ENCODE measurements around the gene LY6G6C. TPM values are rescaled to one million over a fixed set of nuclear protein-coding genes. Genes with fewer than 3 reads are reported as not detected.

Gene LY6G6C
- total and polyA plus RNA-seq, 2 of the 4 experiments (the other 2 are of a cell fraction) = not detected

DNA sequence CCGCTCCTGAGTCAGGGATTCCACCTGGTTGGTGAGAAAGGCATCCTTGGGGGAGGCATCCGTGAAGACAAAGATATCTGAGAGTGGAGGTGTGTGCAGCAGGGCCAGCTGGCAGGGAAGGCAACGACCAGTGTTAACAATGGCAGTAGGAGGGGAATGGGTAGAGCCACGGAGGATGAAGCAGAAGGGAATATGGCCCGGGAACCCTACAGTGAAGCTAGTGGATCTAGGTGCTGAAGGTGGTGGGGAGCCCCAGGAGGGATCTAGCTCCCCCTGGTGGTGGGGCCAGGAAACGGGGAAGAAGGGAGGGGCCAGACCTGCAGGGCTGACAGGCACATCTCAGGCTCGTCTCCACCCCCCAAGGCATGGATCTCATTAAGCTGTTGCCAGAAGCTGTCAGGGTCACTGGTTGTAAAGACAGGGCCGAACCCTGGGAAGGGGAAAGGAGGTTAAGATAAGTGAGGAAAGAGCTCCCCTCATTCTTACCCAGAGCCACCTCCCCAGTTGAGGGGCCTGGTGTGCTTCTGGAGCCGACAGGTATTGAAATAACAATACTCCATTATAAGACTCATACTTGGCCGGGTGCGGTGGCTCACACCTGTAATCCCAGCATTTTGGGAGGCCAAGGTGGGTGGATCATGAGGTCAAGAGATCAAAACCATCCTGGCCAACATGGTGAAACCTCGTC, 48.3 kb upstream of the LY6G6C start:
- intact Hi-C loops (cut with micrococcal nuclease) = no loop called here
- no peak overlapping the region for H3K27ac ChIP-seq (ENCODE audit: insufficient read depth, low read length)

More for the DNA sequence above, 48.3 kb upstream of the LY6G6C start:
- dilution Hi-C loops (cut with HindIII; ENCODE audit: low sequenced_read_pairs, unreplicated experiment) (no loop called here), in situ Hi-C loops (cut with MboI; ENCODE audit: low sequenced_read_pairs) (no loop called here)
- 76% methylated on average over 2 of the region's 12 CpGs; no CpG with 5 or more reads in 1 of the 2 experiments for WGBS, 2 experiments (ENCODE audit: extremely low coverage in 2 of 2, insufficient read length in 1 of 2)
- Histone ChIP-seq H3K23ac (ENCODE audit: low read depth, low read length) (no peak overlapping the region), H3K79me1 (ENCODE audit: low read depth in 1 of 2, low read length in 2 of 2) (no peaks in the 10 kb centered on the region), H3K9ac (ENCODE audit: low read depth, low read length) (no peak overlapping the region), H3K18ac (ENCODE audit: low read depth, low read length) (no peak overlapping the region), H3K9me3 (ENCODE audit: control insufficient read depth, insufficient read depth, low read length) (no peaks in the 10 kb centered on the region), H3K4me3 (ENCODE audit: insufficient read depth, low read depth, low read length) (no peak overlapping the region), H3K4me2 (ENCODE audit: low read depth, low read length) (no peak overlapping the region), H2AFZ (replicated peaks; ENCODE audit: low read length, poor library complexity) (no peak overlapping the region), H3K4me1 (ENCODE audit: control insufficient read depth, insufficient read depth, low read length) (no peaks in the 10 kb centered on the region), H3K14ac (replicated peaks; ENCODE audit: low read depth, low read length) (no peak overlapping the region), H4K5ac (ENCODE audit: low read depth, low read length) (no peak overlapping the region), H2BK120ac (ENCODE audit: low read depth, low read length) (no peak overlapping the region), H3K4ac (ENCODE audit: low read depth, low read length) (no peak overlapping the region; the same call in 1 of the 2 replicates), H4K91ac (ENCODE audit: insufficient read depth, low read depth, low read length) (no peak overlapping the region), H3K27me3 (ENCODE audit: control insufficient read depth, insufficient read depth, low read length) (no peaks in the 10 kb centered on the region), H2BK20ac (ENCODE audit: low read depth, low read length) (no peak overlapping the region), H2AK5ac (ENCODE audit: low read depth, low read length) (peak overlapping the region; percentile 48; the same call in 1 of the 2 replicates), H3K56ac (ENCODE audit: extremely low read depth, insufficient read depth, low read length) (no peak overlapping the region), H2AK9ac (replicated peaks; ENCODE audit: low read depth, low read length, poor library complexity) (peak overlapping the region; percentile 48), H2BK5ac (ENCODE audit: low read depth, low read length, poor library complexity, severe bottlenecking) (no peak overlapping the region), H4K8ac (ENCODE audit: low read depth in 2 of 2, low read length in 2 of 2) (no peak overlapping the region), H2BK15ac (ENCODE audit: low read depth, low read length) (no peak overlapping the region; the same call in 2 of the 3 replicates), H4K20me1 (ENCODE audit: insufficient read depth, low read length) (no peaks in the 10 kb centered on the region), H3K36me3 (ENCODE audit: control insufficient read depth, insufficient read depth, low read length) (no peaks in the 10 kb centered on the region), H3K9me1 (ENCODE audit: insufficient read depth, low read length) (peaks cover 3% of the 10 kb centered on the region; the same call in 1 of the 2 replicates)
- DNase-seq (peak; percentile 31), ATAC-seq (ENCODE audit: low read depth) (peak; percentile 69)
- TF ChIP-seq CTCF (conservative IDR thresholded peaks at IDR 0.05; ENCODE audit: low read depth, low read length) = peak; percentile 74
- TF ChIP-seq RFX5 (IDR thresholded peaks at IDR 0.05; ENCODE audit: low read depth, low read length) = no peak
- peak; percentile 72; the same call in 1 of the 2 replicates for TF ChIP-seq MAZ (IDR thresholded peaks at IDR 0.05; ENCODE audit: borderline replicate concordance, low read depth, low read length)
- TF ChIP-seq ELK1 (IDR thresholded peaks at IDR 0.05; ENCODE audit: borderline replicate concordance, low read depth, low read length) = no peak
- TF ChIP-seq MAFK (IDR thresholded peaks at IDR 0.05; ENCODE audit: low read depth, low read length) = no peak
- peak; percentile 66 for TF ChIP-seq RAD21 (IDR thresholded peaks at IDR 0.05; ENCODE audit: low read length)
- no peak for TF ChIP-seq BHLHE40 (IDR thresholded peaks at IDR 0.05; ENCODE audit: low read depth, low read length)
- TF ChIP-seq SMC3 (IDR thresholded peaks at IDR 0.05; ENCODE audit: low read depth, low read length) = peak; percentile 74
- TF ChIP-seq CHD1 (IDR thresholded peaks at IDR 0.05; ENCODE audit: low read depth, low read length) = no peak
- TF ChIP-seq CEBPB (IDR thresholded peaks at IDR 0.05; ENCODE audit: low read depth, low read length) = no peak
- TF ChIP-seq RCOR1 (IDR thresholded peaks at IDR 0.05; ENCODE audit: insufficient replicate concordance, low read length) = no peak
- no peak for TF ChIP-seq USF2 (IDR thresholded peaks at IDR 0.05; ENCODE audit: low read depth, low read length)
- POLR2A ChIA-PET (ENCODE audit: unreplicated experiment) = no interaction called here
- CTCF ChIA-PET = interaction anchor here (0.5 to 1.6 kb wide), 7 partner anchors 17 to 50 kb away, joined by 3 to 7 read pairs (median 5); no protein-coding TSS in a partner anchor
- BruUV-seq (replicated peaks) = no TSS peak
